ENCODE data around the gene RAB38.

RAB38 gene

DNA sequence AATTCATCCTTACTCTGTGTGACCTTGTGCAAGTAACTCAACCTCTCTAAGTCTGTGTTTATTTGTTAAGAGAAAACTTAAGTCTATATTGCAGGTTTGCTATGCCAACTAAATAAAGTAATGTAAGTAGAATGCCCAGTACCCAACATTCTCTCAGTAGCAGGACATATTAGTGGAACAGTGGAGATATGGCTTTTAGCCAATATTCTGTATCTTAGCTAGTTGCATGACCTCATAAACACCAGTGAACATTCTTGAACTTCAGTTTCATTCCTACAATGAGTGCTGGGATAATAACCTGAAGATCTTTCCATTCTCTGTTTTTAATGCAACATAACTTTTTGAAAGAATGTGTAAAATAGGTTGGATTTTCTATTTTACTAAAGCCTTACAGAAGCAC is 77.0 kb downstream of the RAB38 start:
- TF ChIP-seq, protein P1, sequence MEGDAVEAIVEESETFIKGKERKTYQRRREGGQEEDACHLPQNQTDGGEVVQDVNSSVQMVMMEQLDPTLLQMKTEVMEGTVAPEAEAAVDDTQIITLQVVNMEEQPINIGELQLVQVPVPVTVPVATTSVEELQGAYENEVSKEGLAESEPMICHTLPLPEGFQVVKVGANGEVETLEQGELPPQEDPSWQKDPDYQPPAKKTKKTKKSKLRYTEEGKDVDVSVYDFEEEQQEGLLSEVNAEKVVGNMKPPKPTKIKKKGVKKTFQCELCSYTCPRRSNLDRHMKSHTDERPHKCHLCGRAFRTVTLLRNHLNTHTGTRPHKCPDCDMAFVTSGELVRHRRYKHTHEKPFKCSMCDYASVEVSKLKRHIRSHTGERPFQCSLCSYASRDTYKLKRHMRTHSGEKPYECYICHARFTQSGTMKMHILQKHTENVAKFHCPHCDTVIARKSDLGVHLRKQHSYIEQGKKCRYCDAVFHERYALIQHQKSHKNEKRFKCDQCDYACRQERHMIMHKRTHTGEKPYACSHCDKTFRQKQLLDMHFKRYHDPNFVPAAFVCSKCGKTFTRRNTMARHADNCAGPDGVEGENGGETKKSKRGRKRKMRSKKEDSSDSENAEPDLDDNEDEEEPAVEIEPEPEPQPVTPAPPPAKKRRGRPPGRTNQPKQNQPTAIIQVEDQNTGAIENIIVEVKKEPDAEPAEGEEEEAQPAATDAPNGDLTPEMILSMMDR (conservative IDR thresholded peaks at IDR 0.05; ENCODE audit: low read length): no peak
- H3K4me3 ChIP-seq (ENCODE audit: low read length): no peak overlapping the region
- no peak for DNase-seq (ENCODE audit: low read depth)

DNA sequence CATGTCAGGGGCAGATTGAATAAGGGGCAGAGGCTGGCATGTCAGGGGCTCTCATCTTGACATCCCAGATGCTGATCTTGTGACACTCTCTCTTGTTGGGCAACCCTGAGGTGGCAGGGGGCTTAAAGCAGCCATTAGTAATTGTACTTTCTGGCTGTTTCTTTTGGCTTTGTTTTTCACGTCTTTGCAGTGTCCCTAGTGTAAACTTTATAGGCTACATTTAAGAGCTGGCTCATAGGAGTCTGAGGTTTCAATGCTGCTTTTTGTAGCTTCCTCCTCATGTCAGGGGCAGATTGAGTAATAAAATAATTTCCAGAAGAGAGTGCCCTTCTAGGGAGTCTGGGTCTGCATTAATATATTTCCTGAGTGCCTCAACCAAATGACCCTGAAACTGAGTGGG is 86.1 kb downstream of the RAB38 start:
- H3K4me3 ChIP-seq (ENCODE audit: low read length): no peak overlapping the region
- DNase-seq (ENCODE audit: low read depth): no peak
- TF ChIP-seq, protein P1 (conservative IDR thresholded peaks at IDR 0.05; ENCODE audit: low read length): no peak

DNA sequence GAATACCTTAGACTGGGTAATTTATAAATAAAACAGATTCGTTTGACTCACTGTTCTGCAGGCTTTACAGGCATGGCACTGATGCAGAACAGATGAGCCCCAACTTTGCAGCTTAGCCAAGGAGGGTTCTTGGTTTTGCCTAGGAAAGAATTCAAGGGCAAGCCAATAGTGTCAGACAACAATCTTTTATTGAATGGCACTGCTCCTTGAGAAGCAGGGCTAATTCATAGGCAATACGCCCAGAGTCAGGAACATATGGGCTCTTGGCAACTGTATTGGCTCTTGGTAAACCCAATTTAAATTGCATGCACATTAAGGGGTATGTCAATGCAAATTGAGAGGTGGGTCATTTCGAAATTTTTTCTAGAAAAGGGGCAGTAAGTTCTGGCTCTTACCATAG is 87.9 kb downstream of the RAB38 start:
- TF ChIP-seq, protein P1 (conservative IDR thresholded peaks at IDR 0.05; ENCODE audit: low read length): no peak
- H3K4me3 ChIP-seq (ENCODE audit: low read length): no peak overlapping the region
- no peak for DNase-seq (ENCODE audit: low read depth)

DNA sequence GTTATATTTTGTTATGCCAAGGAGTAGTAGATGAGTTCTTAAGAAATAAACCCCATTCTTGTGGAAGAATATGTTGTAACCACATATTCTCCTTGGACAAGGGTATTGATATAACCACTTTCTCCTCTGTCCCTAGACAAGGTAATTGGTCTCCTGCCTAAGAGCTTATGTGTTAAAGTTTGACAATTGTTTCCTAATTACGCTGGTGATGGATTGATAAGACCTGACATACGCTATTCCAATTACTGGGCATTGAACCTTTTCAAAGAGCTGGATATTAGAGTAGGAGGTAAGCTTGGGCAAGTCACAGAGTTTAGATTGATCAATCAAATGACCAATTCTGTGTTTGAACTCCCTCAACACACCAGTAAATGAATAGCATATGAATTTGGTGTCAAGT is 88.9 kb downstream of the RAB38 start:
- DNase-seq (ENCODE audit: low read depth): no peak
- no peak overlapping the region for H3K4me3 ChIP-seq (ENCODE audit: low read length)

DNA sequence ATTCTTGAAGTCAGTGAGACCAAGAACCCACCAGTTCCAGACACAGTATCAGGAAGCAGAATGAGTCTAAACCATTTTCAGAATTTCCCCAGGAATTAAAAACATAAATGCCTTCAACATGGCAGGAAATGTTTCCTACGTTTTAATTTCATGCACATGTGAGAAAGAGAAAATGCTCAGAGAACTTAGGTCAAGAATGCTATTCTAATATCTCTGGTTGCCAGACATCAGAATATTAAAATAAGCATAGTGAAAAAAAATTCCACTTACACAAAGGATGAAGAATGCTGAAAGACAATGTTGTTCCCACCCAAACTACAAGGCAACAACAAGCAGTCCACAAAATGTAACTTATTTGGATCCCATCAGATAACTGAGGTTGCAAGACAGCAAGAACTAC is 104.8 kb downstream of the RAB38 start:
- DNase-seq (ENCODE audit: low read depth): peak; percentile 0
- no peak overlapping the region for H3K4me3 ChIP-seq (ENCODE audit: low read length)
- TF ChIP-seq, protein P1 (conservative IDR thresholded peaks at IDR 0.05; ENCODE audit: low read length): no peak

More for the DNA sequence above, 88.9 kb downstream of the RAB38 start:
- TF ChIP-seq, protein P1 (conservative IDR thresholded peaks at IDR 0.05; ENCODE audit: low read length): no peak

DNA sequence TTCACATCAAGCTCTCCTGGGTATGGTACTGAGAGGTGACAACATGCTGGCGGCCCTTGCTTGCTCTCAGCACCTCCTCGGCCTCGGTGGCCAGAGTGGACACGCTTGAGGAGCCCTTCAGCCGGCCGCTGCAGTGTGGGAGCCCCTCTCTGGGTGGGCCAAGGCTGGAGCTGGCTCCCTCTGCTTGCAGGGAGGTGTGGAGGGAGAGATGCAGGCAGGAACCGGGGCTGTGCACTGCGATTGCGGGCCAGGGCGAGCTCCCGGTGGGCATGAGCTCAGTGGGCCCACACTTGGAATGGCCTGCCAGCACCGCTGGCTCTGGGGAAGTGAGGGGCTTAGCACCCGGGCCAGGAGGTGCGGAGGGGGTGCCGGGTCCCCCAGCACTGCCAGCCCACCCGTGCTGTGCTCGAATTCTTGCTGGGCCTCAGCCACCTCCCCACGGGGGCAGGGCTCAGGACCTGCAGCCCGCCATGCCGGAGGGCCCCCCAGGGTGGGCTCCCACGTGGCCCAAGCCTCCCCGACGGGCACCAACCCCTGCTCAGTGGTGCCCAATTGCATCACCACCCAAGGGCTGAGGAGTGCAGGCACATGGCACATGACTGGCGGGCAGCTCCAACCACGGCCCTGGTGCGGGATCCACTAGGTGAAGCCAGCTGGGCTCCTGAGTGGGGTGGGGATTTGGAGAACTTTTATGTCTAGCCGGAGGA is 106.2 kb downstream of the RAB38 start:
- no peak for DNase-seq (ENCODE audit: low read depth)
- TF ChIP-seq, protein P1 (conservative IDR thresholded peaks at IDR 0.05; ENCODE audit: low read length): no peak
- H3K4me3 ChIP-seq (ENCODE audit: low read length): no peak overlapping the region

DNA sequence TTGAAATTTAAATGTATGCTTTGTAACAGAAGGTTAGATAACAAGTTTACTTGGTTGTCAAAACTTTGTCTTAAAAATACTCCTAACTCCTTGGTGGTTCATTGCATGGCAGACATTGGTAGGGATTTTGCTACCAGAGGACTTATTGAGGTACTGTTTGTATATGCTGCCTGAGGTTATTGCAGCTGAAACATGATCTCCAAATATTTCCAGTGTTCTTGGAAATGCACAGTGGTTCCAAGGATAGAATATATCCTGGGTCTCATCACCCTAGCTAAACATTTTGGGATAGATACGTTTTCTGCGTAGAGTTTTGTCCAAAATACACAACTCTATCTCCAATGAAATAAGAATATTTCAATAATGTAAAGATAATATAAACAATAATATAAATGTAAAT is 109.2 kb downstream of the RAB38 start:
- no peak overlapping the region for H3K4me3 ChIP-seq (ENCODE audit: low read length)
- TF ChIP-seq, protein P1 (conservative IDR thresholded peaks at IDR 0.05; ENCODE audit: low read length): no peak
- DNase-seq (ENCODE audit: low read depth): no peak
